ENCODE data around the gene DDI1.

The DDI1 gene

GRCh38 chr11:104036588-104036987, at the start of gene DDI1:
TSS of gene DDI1 (plus strand) at chr11:104036640. CDS start at chr11:104036823, 183 bp downstream.
- no peak for DNase-seq

DNA sequence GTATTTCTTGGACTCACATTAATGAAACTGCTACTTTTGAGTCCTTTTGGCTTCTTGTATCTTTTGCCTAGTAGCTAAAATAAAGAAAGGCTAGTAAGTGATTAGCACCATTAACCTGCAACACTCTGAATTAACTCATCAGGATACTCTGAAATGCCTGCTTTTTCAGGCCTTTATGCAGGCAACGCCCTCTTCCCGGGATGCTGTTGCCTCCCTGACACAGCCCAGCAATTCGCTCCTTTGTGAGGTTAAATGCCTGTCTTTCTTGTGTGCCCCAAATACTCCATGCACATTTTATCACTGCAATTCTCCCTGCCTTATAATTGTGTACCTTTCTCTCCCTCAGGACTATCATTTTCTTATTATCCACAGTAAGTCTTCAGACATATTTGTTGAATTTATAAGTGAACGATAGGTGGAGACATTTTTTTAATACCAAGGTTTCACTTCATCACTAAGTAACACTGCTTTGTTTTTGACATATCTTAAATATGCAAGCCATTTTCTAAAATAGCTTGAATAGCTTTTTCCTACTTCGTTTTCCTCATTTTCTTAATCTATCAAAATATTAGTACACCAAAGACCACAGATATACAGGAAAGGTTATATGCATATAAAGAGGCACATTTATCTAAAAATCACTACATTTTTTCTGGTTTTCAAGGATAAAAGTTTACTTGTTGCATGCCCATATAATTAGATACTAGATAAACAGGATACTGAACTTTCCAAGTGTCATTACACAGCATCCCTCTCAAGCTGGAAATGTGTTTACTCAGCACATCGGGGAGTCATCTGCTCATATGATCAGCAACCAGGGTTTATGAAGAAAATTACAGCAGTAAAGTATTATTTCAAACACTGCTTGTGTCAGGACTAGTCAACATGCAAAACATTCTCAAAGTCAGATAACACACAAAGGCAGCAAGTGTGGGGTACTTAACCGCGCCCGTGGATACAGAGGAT, 48.5 kb upstream of the DDI1 start:
- DNase-seq, result no peak

- no peak for DNase-seq
Measured at GRCh38 chr11:103988595-103988969, 47.9 kb upstream of the DDI1 start.

- DNase-seq, result no peak
Measured at GRCh38 chr11:103993507-103993906, 42.9 kb upstream of the DDI1 start.

- DNase-seq, result no peak
Measured at GRCh38 chr11:103994094-103994493, 42.3 kb upstream of the DDI1 start.

GRCh38 chr11:103994518-103994917, 41.9 kb upstream of the DDI1 start:
- DNase-seq, result no peak

GRCh38 chr11:103995896-103996295, 40.5 kb upstream of the DDI1 start:
- DNase-seq, result no peak

DNA sequence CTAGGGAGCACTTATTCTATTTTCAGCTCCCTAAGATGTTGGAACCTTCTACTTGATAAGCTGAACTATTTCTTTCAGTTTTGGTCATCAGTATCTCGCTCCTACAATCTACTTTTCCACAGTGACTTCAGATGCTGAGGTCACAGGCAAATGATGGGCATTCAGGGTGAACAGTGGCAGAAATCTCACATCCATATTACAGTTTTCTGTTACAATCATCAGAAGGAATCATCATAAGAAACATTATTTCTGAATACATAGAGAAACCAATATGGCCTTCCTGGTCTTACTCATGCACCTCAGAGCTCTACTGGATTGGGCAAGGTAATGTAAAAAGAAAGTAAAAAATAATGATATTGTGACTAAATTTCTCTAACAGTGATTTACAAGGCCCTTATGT, 39.4 kb upstream of the DDI1 start:
- no peak for DNase-seq

DNA sequence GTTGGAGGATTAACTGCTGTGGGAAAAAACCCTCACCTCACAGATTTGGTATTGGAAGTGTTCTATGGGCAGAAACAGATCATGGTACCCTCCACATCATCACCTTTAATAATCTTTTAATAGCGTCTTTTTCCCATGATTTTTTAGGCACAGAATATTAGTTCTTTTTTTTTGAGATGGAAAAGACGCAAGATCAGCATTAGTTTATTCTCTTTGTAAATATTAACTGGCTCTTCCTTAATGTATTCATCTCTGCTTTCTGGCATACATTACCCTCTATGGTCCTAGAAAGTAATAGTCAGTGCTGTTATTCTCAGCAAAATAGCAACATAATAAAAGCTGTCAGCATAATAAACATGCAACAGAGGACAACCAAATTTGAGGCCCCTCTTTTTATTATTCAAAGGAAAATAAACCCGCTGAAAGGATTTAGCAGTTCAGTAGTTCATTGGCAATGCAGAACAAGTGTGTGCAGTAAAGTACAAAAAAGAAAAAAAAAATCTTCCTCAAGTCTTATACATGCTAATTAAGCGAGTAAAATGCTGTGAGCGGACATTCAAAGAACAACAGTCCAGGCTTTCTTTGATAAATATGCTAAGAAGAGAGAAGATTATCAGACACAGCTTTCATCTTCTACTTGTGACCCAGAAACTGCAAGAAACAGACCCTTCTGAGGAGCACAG, 37.5 kb upstream of the DDI1 start:
- no peak for DNase-seq

DNA sequence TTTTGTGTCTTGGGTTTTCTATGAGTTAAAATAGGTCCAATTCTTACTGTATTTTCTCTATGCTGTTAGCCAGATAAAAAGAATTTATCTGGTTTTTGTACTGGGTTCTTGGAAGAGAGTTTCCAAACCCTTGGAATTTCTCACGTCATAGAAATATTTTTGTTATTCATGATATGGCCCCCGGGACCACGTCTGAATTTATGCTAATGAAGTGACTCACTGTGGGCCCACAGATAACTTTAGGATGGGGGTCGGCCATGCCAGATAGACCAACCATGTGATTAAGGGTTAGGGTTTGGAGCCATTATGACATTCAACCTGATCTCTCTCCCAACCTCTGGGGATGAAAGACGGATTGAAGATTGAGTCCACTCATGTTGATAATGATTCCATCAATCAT, 35.6 kb upstream of the DDI1 start:
- no peak for DNase-seq

- DNase-seq, result no peak
Measured at GRCh38 chr11:104001561-104002056, 34.8 kb upstream of the DDI1 start.

- no peak for DNase-seq
Measured at GRCh38 chr11:104003491-104003890, 32.9 kb upstream of the DDI1 start.

GRCh38 chr11:104005234-104005855, 31.1 kb upstream of the DDI1 start:
- DNase-seq, result no peak

DNA sequence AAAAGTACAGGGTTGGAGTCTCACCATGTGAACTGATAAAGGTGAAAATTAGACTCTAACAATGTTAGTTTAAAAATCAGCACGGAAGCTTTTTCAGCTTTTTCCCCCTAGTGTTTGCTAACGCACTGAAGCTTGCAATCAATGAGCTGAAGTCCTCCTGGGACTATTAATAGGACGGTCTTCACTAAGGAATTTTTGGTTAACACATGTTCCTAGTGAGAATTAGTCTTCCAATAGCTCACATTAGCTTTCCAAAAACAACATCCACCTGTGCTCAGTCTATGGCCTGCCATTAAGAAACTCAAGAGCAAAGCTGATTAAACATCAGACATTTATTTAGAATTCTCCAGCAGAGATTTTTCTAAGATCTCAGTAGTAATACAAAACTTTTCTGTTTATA, 26.7 kb upstream of the DDI1 start:
- no peak for DNase-seq

- no peak for DNase-seq
Measured at GRCh38 chr11:104011044-104011443, 25.4 kb upstream of the DDI1 start.

- no peak for DNase-seq
Measured at GRCh38 chr11:104015649-104016415, 20.6 kb upstream of the DDI1 start.

- DNase-seq, result no peak
Measured at GRCh38 chr11:104024572-104024971, 11.9 kb upstream of the DDI1 start.

GRCh38 chr11:104028476-104029263, 7.8 kb upstream of the DDI1 start:
- no peak for DNase-seq

- no peak for DNase-seq
Measured at GRCh38 chr11:104033134-104033533, 3.3 kb upstream of the DDI1 start.

- DNase-seq, result no peak
Measured at GRCh38 chr11:104033561-104033960, 2.9 kb upstream of the DDI1 start.

DNA sequence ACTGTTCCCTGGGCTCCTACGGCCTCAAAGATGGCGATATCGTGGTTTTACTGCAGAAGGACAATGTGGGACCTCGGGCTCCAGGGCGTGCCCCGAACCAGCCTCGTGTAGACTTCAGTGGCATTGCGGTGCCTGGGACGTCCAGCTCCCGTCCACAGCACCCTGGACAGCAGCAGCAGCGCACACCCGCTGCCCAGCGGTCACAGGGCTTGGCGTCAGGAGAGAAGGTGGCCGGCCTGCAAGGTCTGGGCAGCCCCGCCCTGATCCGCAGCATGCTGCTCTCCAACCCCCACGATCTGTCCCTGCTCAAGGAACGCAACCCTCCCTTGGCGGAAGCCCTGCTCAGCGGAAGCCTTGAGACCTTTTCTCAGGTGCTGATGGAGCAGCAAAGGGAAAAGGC, 555 bp downstream of the DDI1 start:
- DNase-seq, result no peak

DNA sequence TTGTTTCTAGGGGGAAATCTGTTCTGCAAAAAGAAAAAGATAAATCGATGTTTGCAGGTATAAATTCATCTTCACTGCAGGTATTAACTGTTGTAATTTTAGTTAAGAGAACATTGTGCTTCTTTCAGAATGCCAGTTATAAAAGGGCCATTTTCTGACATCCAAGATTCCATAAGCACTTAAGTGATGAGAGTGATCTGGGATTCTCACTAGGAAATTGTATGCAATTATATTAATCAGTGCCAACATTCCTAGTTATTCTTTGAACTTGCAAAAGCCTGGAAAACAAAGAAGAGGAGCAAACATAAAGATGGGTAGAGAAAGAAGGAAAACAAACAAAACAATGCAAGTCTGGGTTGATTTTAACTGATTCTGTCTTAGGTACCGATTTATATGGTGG, 5.4 kb downstream of the DDI1 start:
- no peak for DNase-seq

Measured in activated effector memory CD4-positive, alpha-beta T cell treated with anti-CD3 and anti-CD28 coated beads, Interleukin-2, amount 50 U/mL, for 16 hours (primary cell).